Liver (tissue), 9 donors: ENCODE results near the gene DNTT. TPM values are rescaled to one million over a fixed set of nuclear protein-coding genes. Genes with fewer than 3 reads are reported as not detected.

Source experiments
- DNase-seq: peaks from one replicate; pipeline ENCODE4 v3.0.0-alpha.2; 2017; ENCODE audit warnings: low spot score
- H3K27ac ChIP-seq, 2 donors: one replicate each; pipeline ENCODE4 v1.7.0; 2013; ENCODE audit warnings: inconsistent platforms in 2 of 2, low read length in 2 of 2, control low read depth in 1 of 2, low read depth in 1 of 2, mild to moderate bottlenecking in 1 of 2
- H3K27me3 ChIP-seq, 4 donors: one replicate each; pipeline versions ENCODE4 v1.6.1 to v1.7.0; 2013; ENCODE audit warnings: low read length in 3 of 4, inconsistent platforms in 1 of 4, mild to moderate bottlenecking in 1 of 4, moderate library complexity in 1 of 4; ENCODE audit not compliant: control insufficient read depth in 4 of 4, insufficient read depth in 4 of 4
- H3K36me3 ChIP-seq, 4 donors: one replicate each; pipeline versions ENCODE4 v1.6.1 to v1.7.0; 2013; ENCODE audit warnings: low read length in 3 of 4, mild to moderate bottlenecking in 3 of 4, low read depth in 1 of 4, moderate library complexity in 1 of 4; ENCODE audit not compliant: control insufficient read depth in 4 of 4, insufficient read depth in 3 of 4
- H3K4me1 ChIP-seq, 4 donors: one replicate each; pipeline versions ENCODE4 v1.6.1 to v1.7.0; 2013; ENCODE audit warnings: low read length in 3 of 4, mild to moderate bottlenecking in 3 of 4, moderate library complexity in 1 of 4; ENCODE audit not compliant: control insufficient read depth in 4 of 4, insufficient read depth in 4 of 4
- H3K4me3 ChIP-seq, 3 donors: one replicate each; pipeline versions ENCODE4 v1.6.1 to v1.7.0; 2013; ENCODE audit warnings: low read length in 3 of 3, control low read depth in 1 of 3, low read depth in 1 of 3, mild to moderate bottlenecking in 1 of 3
- H3K9ac ChIP-seq, 2 donors: one replicate each; pipeline ENCODE4 v1.7.0; 2013; ENCODE audit warnings: low read length in 2 of 2, mild to moderate bottlenecking in 2 of 2, moderate library complexity in 2 of 2, control low read depth in 1 of 2, low read depth in 1 of 2
- H3K9me3 ChIP-seq, 4 donors: one replicate each; pipeline versions ENCODE4 v1.6.1 to v1.7.0; 2013; ENCODE audit warnings: low read length in 3 of 4; ENCODE audit not compliant: control insufficient read depth in 4 of 4
- EGR1 ChIP-seq, 2 donors: IDR thresholded peaks; 2 replicates each; pipeline ENCODE4 v1.6.1; 2016 to 2018; ENCODE audit warnings: antibody characterized with exemption in 2 of 2, low read depth in 2 of 2
- FOXA1 ChIP-seq: IDR thresholded peaks from 2 replicates; pipeline ENCODE4 v1.6.1; 2016; ENCODE audit warnings: antibody characterized with exemption
- HNF4A ChIP-seq, 2 donors: conservative IDR thresholded peaks; 2 replicates each; pipeline ENCODE4 v1.6.1; 2016; ENCODE audit warnings: antibody characterized with exemption in 2 of 2, mild to moderate bottlenecking in 2 of 2
- JUND ChIP-seq, 2 donors: IDR thresholded peaks; 2 replicates each; pipeline ENCODE4 v1.6.1; 2016; ENCODE audit warnings: antibody characterized with exemption in 2 of 2
- MAX ChIP-seq: IDR thresholded peaks from 2 replicates; pipeline ENCODE4 v1.6.1; 2016; ENCODE audit warnings: antibody characterized with exemption
- NR2F2 ChIP-seq: IDR thresholded peaks from 2 replicates; pipeline ENCODE4 v1.6.1; 2016; ENCODE audit warnings: antibody characterized with exemption
- RAD21 ChIP-seq, 2 donors: IDR thresholded peaks; 2 replicates each; pipeline ENCODE4 v1.6.1; 2016; ENCODE audit warnings: antibody characterized with exemption in 2 of 2, mild to moderate bottlenecking in 2 of 2
- SP1 ChIP-seq: IDR thresholded peaks from 2 replicates; pipeline ENCODE4 v1.6.1; 2018; ENCODE audit warnings: antibody characterized with exemption, mild to moderate bottlenecking
- ZBTB33 ChIP-seq: IDR thresholded peaks from 2 replicates; pipeline ENCODE4 v1.6.1; 2016; ENCODE audit warnings: antibody characterized with exemption
- WGBS: extraction: QIAGEN DNeasy Blood & Tissue Kit; methylation state at CpG from one replicate; pipeline ENCODE4 v1.1.7; 2013; 5-methylcytosine and 5-hydroxymethylcytosine counted together
- polyA plus RNA-seq, 2 donors: library from polyadenylated mRNA; stranded (reverse) in 1 of 2; unstranded in 1 of 2; fragments of 200-250 nt in 1 of 2; fragments of >200 nt in 1 of 2; fragmentation: Nextera tagmentation in 1 of 2; extraction: Ambion mirVana in 1 of 2; gene quantifications; one replicate each; pipeline versions ENCODE4 v1.2.1 to v1.2.3, GENCODE V29; 2013 to 2015
- total RNA-seq, 2 donors: library from RNA; depleted of rRNA; stranded (reverse); fragments of >200 nt; gene quantifications; one replicate each; pipeline ENCODE4 v1.2.3, GENCODE V29; 2014
- TF ChIP-seq, protein P1 (sequence below): IDR thresholded peaks from 2 replicates; pipeline ENCODE4 v1.6.1; 2016; ENCODE audit warnings: antibody characterized with exemption
- TF ChIP-seq, protein P2 (sequence below): fragments of 150-350 bp; IDR thresholded peaks from 2 replicates; pipeline ENCODE4 v1.5.1; 2017; ENCODE audit warnings: improper control_type of control experiment, low read depth, low read length; ENCODE audit not compliant: missing input control
- donor health status: healthy.
- donor health status: healthy.
- donor health status: healthy.
- donor health status: healthy.
- donor health status: healthy.

DNTT gene
- total and polyA plus RNA-seq, 4 donors: 0.70 TPM; not detected in 3

DNA sequence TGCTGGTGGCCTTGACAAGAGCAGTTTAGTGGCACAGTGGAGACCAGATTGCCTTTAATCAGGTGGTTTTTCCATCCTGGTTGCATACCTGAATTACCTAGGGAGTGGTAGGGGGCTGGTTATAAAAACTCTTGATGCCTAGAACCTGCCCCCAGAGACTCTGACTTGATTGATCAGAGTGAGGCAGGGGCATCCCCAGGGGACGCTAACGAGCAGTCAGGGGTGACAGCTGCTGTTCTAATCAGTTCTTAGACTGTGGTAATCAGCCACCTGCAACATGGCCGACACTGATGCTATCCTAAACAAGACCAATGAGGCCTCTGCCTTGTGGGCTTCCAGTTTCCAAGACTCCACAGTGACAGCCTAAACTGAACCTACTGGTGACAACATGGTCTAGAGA, 56.5 kb downstream of the DNTT start:
- 73% methylated on average over 3 of the region's 3 CpGs for WGBS
- Histone ChIP-seq H3K9me3 (no peaks in the 10 kb centered on the region), H3K27me3 (no peaks in the 10 kb centered on the region), H3K4me3 (no peak overlapping the region), H3K4me1 (no peaks in the 10 kb centered on the region), H3K9ac (no peak overlapping the region), H3K27ac (no peak overlapping the region), H3K36me3 (no peaks in the 10 kb centered on the region)
- no peak for DNase-seq
- no peak for TF ChIP-seq HNF4A (conservative IDR thresholded peaks at IDR 0.05)
- no peak for TF ChIP-seq ZBTB33
- TF ChIP-seq SP1: no peak
- TF ChIP-seq, protein P1, sequence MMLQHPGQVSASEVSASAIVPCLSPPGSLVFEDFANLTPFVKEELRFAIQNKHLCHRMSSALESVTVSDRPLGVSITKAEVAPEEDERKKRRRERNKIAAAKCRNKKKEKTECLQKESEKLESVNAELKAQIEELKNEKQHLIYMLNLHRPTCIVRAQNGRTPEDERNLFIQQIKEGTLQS: no peak
- TF ChIP-seq, protein P2, sequence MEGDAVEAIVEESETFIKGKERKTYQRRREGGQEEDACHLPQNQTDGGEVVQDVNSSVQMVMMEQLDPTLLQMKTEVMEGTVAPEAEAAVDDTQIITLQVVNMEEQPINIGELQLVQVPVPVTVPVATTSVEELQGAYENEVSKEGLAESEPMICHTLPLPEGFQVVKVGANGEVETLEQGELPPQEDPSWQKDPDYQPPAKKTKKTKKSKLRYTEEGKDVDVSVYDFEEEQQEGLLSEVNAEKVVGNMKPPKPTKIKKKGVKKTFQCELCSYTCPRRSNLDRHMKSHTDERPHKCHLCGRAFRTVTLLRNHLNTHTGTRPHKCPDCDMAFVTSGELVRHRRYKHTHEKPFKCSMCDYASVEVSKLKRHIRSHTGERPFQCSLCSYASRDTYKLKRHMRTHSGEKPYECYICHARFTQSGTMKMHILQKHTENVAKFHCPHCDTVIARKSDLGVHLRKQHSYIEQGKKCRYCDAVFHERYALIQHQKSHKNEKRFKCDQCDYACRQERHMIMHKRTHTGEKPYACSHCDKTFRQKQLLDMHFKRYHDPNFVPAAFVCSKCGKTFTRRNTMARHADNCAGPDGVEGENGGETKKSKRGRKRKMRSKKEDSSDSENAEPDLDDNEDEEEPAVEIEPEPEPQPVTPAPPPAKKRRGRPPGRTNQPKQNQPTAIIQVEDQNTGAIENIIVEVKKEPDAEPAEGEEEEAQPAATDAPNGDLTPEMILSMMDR: no peak
- TF ChIP-seq FOXA1: no peak
- no peak for TF ChIP-seq RAD21 (IDR thresholded peaks at IDR 0.05)

DNA sequence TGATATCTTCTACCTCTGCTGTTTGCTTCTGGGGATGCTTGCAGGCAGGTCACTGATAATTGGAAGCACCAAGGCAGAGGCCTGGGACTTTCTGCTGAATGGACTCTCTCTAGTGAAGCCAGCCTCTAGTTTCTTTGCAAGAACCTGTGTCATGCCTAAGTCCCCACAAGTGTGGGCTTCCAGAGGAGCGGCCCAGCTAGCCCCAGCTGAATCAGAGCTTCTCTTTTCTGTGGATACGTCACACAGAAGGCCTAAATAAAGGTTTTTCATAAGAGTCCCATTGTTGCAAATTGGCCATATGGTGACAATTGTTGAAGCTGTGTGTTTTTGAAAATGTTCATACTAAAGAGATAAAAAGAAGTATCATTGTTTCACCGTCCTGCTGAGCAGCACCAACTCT, 61.3 kb downstream of the DNTT start:
- no peaks in the 10 kb centered on the region for H3K27me3 ChIP-seq
- WGBS: 88% methylated on average over 3 of the region's 3 CpGs
- H3K27ac ChIP-seq: no peak overlapping the region
- no peaks in the 10 kb centered on the region for H3K9me3 ChIP-seq
- DNase-seq: no peak
- H3K4me3 ChIP-seq: no peak overlapping the region
- no peaks in the 10 kb centered on the region for H3K36me3 ChIP-seq
- no peaks in the 10 kb centered on the region for H3K4me1 ChIP-seq
- TF ChIP-seq MAX: no peak
- TF ChIP-seq ZBTB33: no peak
- no peak for TF ChIP-seq JUND (IDR thresholded peaks at IDR 0.05)
- TF ChIP-seq FOXA1: no peak
- no peak for TF ChIP-seq SP1
- TF ChIP-seq, protein P1: no peak
- no peak for TF ChIP-seq EGR1 (IDR thresholded peaks at IDR 0.05; ENCODE audit: low read depth in 2 of 2)
- TF ChIP-seq NR2F2: no peak
- no peak overlapping the region for H3K9ac ChIP-seq

GRCh38 chr10:96366508-96366907, 62.3 kb downstream of the DNTT start:
- Histone ChIP-seq H3K9ac (no peak overlapping the region), H3K9me3 (no peaks in the 10 kb centered on the region), H3K27me3 (no peaks in the 10 kb centered on the region), H3K4me1 (no peaks in the 10 kb centered on the region), H3K4me3 (no peak overlapping the region), H3K36me3 (no peaks in the 10 kb centered on the region), H3K27ac (no peak overlapping the region)
- TF ChIP-seq NR2F2: no peak
- DNase-seq: no peak
- 87% methylated on average over 3 of the region's 3 CpGs for WGBS
